Subcutaneous adipose tissue (tissue), 4 donors: ENCODE measurements around the gene XRN1. TPM values are rescaled to one million over a fixed set of nuclear protein-coding genes. Genes with fewer than 3 reads are reported as not detected.

Experiments used
- CTCF ChIP-seq: fragments of 450-650 bp; IDR thresholded peaks from one replicate; pipeline ENCODE4 v1.5.1; 2016; ENCODE audit warnings: low read depth, mild to moderate bottlenecking, control low read depth, antibody characterized with exemption, moderate library complexity
- total RNA-seq, 4 donors: library from RNA; depleted of rRNA; stranded (reverse); fragments of >200 nt; gene quantifications; one replicate each; pipeline ENCODE4 v1.1.0, GENCODE V29; 2016

Gene XRN1
- total RNA-seq, 4 donors from 2014 or later = 49.6 to 83.3 (median 58.9) TPM

- no peak for TF ChIP-seq CTCF
These were observed 137.4 kb downstream of the XRN1 start for GRCh38 chr3:142310439-142310838.

- no peak for TF ChIP-seq CTCF
These were observed 149.2 kb downstream of the XRN1 start for GRCh38 chr3:142298626-142299025.

- no peak for TF ChIP-seq CTCF
These were observed 151.3 kb downstream of the XRN1 start for GRCh38 chr3:142296507-142296906.

- no peak for TF ChIP-seq CTCF
These were observed 159.8 kb downstream of the XRN1 start for GRCh38 chr3:142287866-142288638.

GRCh38 chr3:142285083-142285517 lies 162.7 kb downstream of the XRN1 start:
- no peak for TF ChIP-seq CTCF

GRCh38 chr3:142282503-142282902 lies 165.3 kb downstream of the XRN1 start:
- no peak for TF ChIP-seq CTCF

- no peak for TF ChIP-seq CTCF
These were observed 166.4 kb downstream of the XRN1 start for GRCh38 chr3:142281474-142281873.
